GM12878 (cell line): ENCODE measurements around the gene ST6GALNAC3. TPM values are rescaled to one million over a fixed set of nuclear protein-coding genes. Genes with fewer than 3 reads are reported as not detected.

Experiments
- ATAC-seq: fragments of 200-7000 bp; cut with Tn5 transposase; 3 replicates; pipeline ENCODE4 v1.9.1; 2020; ENCODE audit warnings: mild to moderate bottlenecking, moderate library complexity
- BruUV-seq: library from RNA; stranded (reverse); fragments of 400-500 nt; replicated peaks from 2 replicates; lab custom pipeline; 2021; lab: Mats Ljungman, UMichigan
- CTCF ChIA-PET: fragments of 300-600 bp; sonication (Branson Sonifier 250); formaldehyde crosslinking; extraction: SDS; loops from one replicate; lab custom pipeline; 2021; ENCODE audit warnings: inconsistent platforms; lab: Yijun Ruan, JAX
- POLR2A ChIA-PET: fragments of 350-600 bp; formaldehyde crosslinking; extraction: SDS; loops from one replicate; lab custom pipeline; 2021; ENCODE audit warnings: inconsistent platforms; lab: Charles Lee
- RAD21 ChIA-PET: fragments of 300-600 bp; sonication (Branson Sonifier 250); formaldehyde crosslinking; loops from one replicate; lab custom pipeline; 2023; ENCODE audit warnings: antibody characterized with exemption; ENCODE audit not compliant: unreplicated experiment; lab: Charles Lee
- SMC1A ChIA-PET: fragments of 300-600 bp; sonication (Branson Sonifier 250); formaldehyde crosslinking; loops from one replicate; lab custom pipeline; 2023; ENCODE audit not compliant: unreplicated experiment, uncharacterized antibody; lab: Charles Lee
- DNase-seq: peaks from one replicate; pipeline ENCODE4 v3.0.0-alpha.2; 2011; ENCODE audit warnings: low read depth, low spot score
- FAIRE-seq: peaks from 3 replicates; lab custom pipeline; 2011; peaks lifted over from hg19 to GRCh38; lab: Jason Lieb, UNC
- H2AFZ ChIP-seq: 2 replicates; pipeline ENCODE4 v1.6.0; 2011; ENCODE audit warnings: low read depth, low read length, control low read depth; ENCODE audit not compliant: control insufficient read depth
- H3K27ac ChIP-seq: 2 replicates; pipeline ENCODE4 v1.5.1; 2011; ENCODE audit warnings: control low read depth; ENCODE audit not compliant: control insufficient read depth, insufficient read depth
- H3K27me3 ChIP-seq, 2 experiments: replicated peaks in 1 of 2; 2 replicates each; pipeline versions ENCODE4 v1.6.0 to v1.6.1; 2011; ENCODE audit warnings: low read length in 1 of 2; ENCODE audit not compliant: control insufficient read depth in 2 of 2, insufficient read depth in 2 of 2
- H3K36me3 ChIP-seq, 2 experiments: 2 replicates each; pipeline ENCODE4 v1.5.1; 2011; ENCODE audit warnings: low read length in 1 of 2; ENCODE audit not compliant: control insufficient read depth in 2 of 2, insufficient read depth in 2 of 2
- H3K4me1 ChIP-seq: 2 replicates; pipeline ENCODE4 v1.6.1; 2011; ENCODE audit warnings: mild to moderate bottlenecking, low read length, moderate library complexity, mixed read lengths; ENCODE audit not compliant: control insufficient read depth, insufficient read depth
- H3K4me2 ChIP-seq: 2 replicates; pipeline ENCODE4 v1.6.0; 2011; ENCODE audit warnings: control low read depth; ENCODE audit not compliant: control insufficient read depth, insufficient read depth
- H3K4me3 ChIP-seq: fragments of 200-600 bp; sonication (generic); 2 replicates; pipeline ENCODE4 v1.5.1; 2016
- H3K79me2 ChIP-seq: 2 replicates; pipeline ENCODE4 v1.6.0; 2011; ENCODE audit warnings: low read length; ENCODE audit not compliant: control insufficient read depth, insufficient read depth
- H3K9ac ChIP-seq: 2 replicates; pipeline ENCODE4 v1.8.0; 2011; ENCODE audit warnings: low read length, control low read depth, mixed read lengths; ENCODE audit not compliant: control insufficient read depth, insufficient read depth
- H3K9me3 ChIP-seq: replicated peaks from 3 replicates; pipeline ENCODE4 v1.5.1; 2011; ENCODE audit warnings: mild to moderate bottlenecking, low read length; ENCODE audit not compliant: control insufficient read depth, insufficient read depth
- H4K20me1 ChIP-seq: 2 replicates; pipeline ENCODE4 v1.6.0; 2011; ENCODE audit not compliant: control insufficient read depth, insufficient read depth
- EGR1 ChIP-seq, 2 experiments: IDR thresholded peaks; 1 replicate in 1 of 2; 2 replicates in 1 of 2; pipeline ENCODE4 v1.6.1; 2011 to 2012; ENCODE audit warnings: low read depth in 2 of 2, low read length in 2 of 2, borderline replicate concordance in 1 of 2, mild to moderate bottlenecking in 1 of 2, moderate library complexity in 1 of 2
- HSF1 ChIP-seq: fragments of 150-350 bp; IDR thresholded peaks from 2 replicates; pipeline ENCODE4 v1.6.1; 2014; ENCODE audit warnings: mild to moderate bottlenecking, low read depth, low read length
- NR2C1 ChIP-seq: fragments of 450-650 bp; IDR thresholded peaks from 2 replicates; pipeline ENCODE4 v1.6.1; 2017; ENCODE audit warnings: antibody characterized with exemption, mild to moderate bottlenecking, moderate library complexity
- PBX3 ChIP-seq: IDR thresholded peaks from 2 replicates; pipeline ENCODE4 v1.6.1; 2011; ENCODE audit warnings: mild to moderate bottlenecking, low read depth, low read length, moderate library complexity; ENCODE audit not compliant: insufficient replicate concordance
- RAD21 ChIP-seq: IDR thresholded peaks from 2 replicates; pipeline ENCODE4 v1.6.1; 2011; ENCODE audit warnings: mild to moderate bottlenecking, low read depth, low read length, moderate library complexity; ENCODE audit not compliant: insufficient read depth
- USF1 ChIP-seq: IDR thresholded peaks from 2 replicates; pipeline ENCODE4 v1.6.1; 2011; ENCODE audit warnings: borderline replicate concordance, low read depth, mild to moderate bottlenecking, moderate library complexity, mixed read lengths, low read length; ENCODE audit not compliant: insufficient read depth; ENCODE audit errors: extremely low read length
- ZBTB11 ChIP-seq: fragments of 450-650 bp; formaldehyde crosslinking; IDR thresholded peaks from 2 replicates; pipeline ENCODE4 v1.5.0; 2022; ENCODE audit warnings: mild to moderate bottlenecking, missing genetic modification characterization
- WGBS: methylation state at CpG from one replicate; pipeline ENCODE4 v1.1.6; 2016; ENCODE audit warnings: low lambda C conversion rate; ENCODE audit not compliant: insufficient replicate concordance, insufficient coverage; ENCODE audit errors: missing lambda C conversion rate; 5-methylcytosine and 5-hydroxymethylcytosine counted together
- in situ Hi-C: fragments of 300-500 bp; cut with MboI; formaldehyde crosslinking; loops from 9 replicates; pipeline ENCODE4 v1.14.3; 2018; ENCODE audit warnings: mixed read lengths
- intact Hi-C: fragments of 100-400 bp; cut with micrococcal nuclease; formaldehyde crosslinking; loops from one replicate; pipeline ENCODE4 v1.14.2; 2022; ENCODE audit not compliant: unreplicated experiment
- polyA plus RNA-seq, 11 experiments: library from polyadenylated mRNA; depleted of rRNA in 4 of 11; unstranded in 6 of 11; stranded (reverse) in 5 of 11; fragments of >200 nt; fragmentation: Nextera tagmentation in 4 of 11; fragmentation: Illumina TruSeq in 1 of 11; extraction: Ambion mirVana in 4 of 11; extraction: Trizol in 1 of 11; gene quantifications; 1 replicate in 1 of 11; 2 replicates in 10 of 11; pipeline versions ENCODE4 v1.2.1 to v1.2.3, GENCODE V29; 2011 to 2016; ENCODE audit warnings: inconsistent platforms in 2 of 11, missing spikeins in 2 of 11, low read depth in 1 of 11
- total RNA-seq, 4 experiments: library from RNA; depleted of rRNA in 3 of 4; stranded (reverse); fragments of >200 nt in 3 of 4; fragmentation: Illumina TruSeq in 1 of 4; extraction: Trizol in 1 of 4; gene quantifications; 2 replicates each; pipeline versions ENCODE4 v1.2.1 to v1.2.3, GENCODE V29; 2013 to 2021

ST6GALNAC3 gene
- total and polyA plus RNA-seq, 10 of the 15 experiments (the other 5 are each of a cell fraction or from before 2014, with no cell fraction given): 0.04 to 0.68 (median 0.18) TPM; not detected in 3

GRCh38 chr1:76288758-76289483, 214.4 kb downstream of the ST6GALNAC3 start:
- ChIA-PET POLR2A (no interaction called here), CTCF (no interaction called here), SMC1A (no interaction called here), RAD21 (no interaction called here)
- no peaks in the 10 kb centered on the region for H4K20me1 ChIP-seq
- no peaks in the 10 kb centered on the region for H3K79me2 ChIP-seq
- WGBS: 52% methylated on average over 5 of the region's 5 CpGs
- H3K36me3 ChIP-seq: no peaks in the 10 kb centered on the region
- no peaks in the 10 kb centered on the region for H3K4me1 ChIP-seq
- FAIRE-seq (no peak), ATAC-seq (no peak), DNase-seq (no peak)
- no peak overlapping the region for H2AFZ ChIP-seq
- H3K9ac ChIP-seq: no peak overlapping the region
- no peaks in the 10 kb centered on the region for H3K9me3 ChIP-seq
- TF ChIP-seq HSF1 (no peak), ZBTB11 (CRISPR knock-in tag) (no peak), NR2C1 (no peak), EGR1 (IDR thresholded peaks at IDR 0.05; ENCODE audit: borderline replicate concordance in 1 of 2, low read depth in 2 of 2, low read length in 2 of 2) (no peak), PBX3 (no peak), RAD21 (no peak), USF1 (no peak)
- in situ Hi-C loops (no loop called here), intact Hi-C loops (no loop called here)
- H3K27me3 ChIP-seq: peaks cover 0 to 2% of the 10 kb centered on the region in 2 experiments; a peak in 2 of 4 replicates
- no TSS peak for BruUV-seq
- no peak overlapping the region for H3K4me2 ChIP-seq
- no peak overlapping the region for H3K4me3 ChIP-seq
- no peak overlapping the region for H3K27ac ChIP-seq
